Coronary artery (tissue), 2 donors: ENCODE results near the gene APAF1.
"Not testable (repeated sequence)": the region's sequence is repeated elsewhere in the genome, so short reads cannot be mapped to it uniquely, and the experiment has no call there.

ENCODE experiments used
- DNase-seq: peaks from one replicate; pipeline ENCODE4 v3.0.0-alpha.2; 2017; ENCODE audit warnings: low spot score
- H3K27ac ChIP-seq, 2 donors: fragments of 200-600 bp; sonication (generic); one replicate each; pipeline ENCODE4 v1.5.1; 2016 to 2019
- H3K4me3 ChIP-seq: fragments of 200-600 bp; sonication (generic); 2 replicates; pipeline ENCODE4 v1.5.1; 2016; ENCODE audit warnings: mild to moderate bottlenecking, moderate library complexity
- TF ChIP-seq, protein P1 (sequence below): fragments of 200-600 bp; sonication (generic); IDR thresholded peaks from one replicate; pipeline ENCODE4 v1.5.1; 2019; ENCODE audit warnings: antibody characterized with exemption

Gene APAF1, protein sequence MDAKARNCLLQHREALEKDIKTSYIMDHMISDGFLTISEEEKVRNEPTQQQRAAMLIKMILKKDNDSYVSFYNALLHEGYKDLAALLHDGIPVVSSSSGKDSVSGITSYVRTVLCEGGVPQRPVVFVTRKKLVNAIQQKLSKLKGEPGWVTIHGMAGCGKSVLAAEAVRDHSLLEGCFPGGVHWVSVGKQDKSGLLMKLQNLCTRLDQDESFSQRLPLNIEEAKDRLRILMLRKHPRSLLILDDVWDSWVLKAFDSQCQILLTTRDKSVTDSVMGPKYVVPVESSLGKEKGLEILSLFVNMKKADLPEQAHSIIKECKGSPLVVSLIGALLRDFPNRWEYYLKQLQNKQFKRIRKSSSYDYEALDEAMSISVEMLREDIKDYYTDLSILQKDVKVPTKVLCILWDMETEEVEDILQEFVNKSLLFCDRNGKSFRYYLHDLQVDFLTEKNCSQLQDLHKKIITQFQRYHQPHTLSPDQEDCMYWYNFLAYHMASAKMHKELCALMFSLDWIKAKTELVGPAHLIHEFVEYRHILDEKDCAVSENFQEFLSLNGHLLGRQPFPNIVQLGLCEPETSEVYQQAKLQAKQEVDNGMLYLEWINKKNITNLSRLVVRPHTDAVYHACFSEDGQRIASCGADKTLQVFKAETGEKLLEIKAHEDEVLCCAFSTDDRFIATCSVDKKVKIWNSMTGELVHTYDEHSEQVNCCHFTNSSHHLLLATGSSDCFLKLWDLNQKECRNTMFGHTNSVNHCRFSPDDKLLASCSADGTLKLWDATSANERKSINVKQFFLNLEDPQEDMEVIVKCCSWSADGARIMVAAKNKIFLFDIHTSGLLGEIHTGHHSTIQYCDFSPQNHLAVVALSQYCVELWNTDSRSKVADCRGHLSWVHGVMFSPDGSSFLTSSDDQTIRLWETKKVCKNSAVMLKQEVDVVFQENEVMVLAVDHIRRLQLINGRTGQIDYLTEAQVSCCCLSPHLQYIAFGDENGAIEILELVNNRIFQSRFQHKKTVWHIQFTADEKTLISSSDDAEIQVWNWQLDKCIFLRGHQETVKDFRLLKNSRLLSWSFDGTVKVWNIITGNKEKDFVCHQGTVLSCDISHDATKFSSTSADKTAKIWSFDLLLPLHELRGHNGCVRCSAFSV (N-terminal part only)

DNA sequence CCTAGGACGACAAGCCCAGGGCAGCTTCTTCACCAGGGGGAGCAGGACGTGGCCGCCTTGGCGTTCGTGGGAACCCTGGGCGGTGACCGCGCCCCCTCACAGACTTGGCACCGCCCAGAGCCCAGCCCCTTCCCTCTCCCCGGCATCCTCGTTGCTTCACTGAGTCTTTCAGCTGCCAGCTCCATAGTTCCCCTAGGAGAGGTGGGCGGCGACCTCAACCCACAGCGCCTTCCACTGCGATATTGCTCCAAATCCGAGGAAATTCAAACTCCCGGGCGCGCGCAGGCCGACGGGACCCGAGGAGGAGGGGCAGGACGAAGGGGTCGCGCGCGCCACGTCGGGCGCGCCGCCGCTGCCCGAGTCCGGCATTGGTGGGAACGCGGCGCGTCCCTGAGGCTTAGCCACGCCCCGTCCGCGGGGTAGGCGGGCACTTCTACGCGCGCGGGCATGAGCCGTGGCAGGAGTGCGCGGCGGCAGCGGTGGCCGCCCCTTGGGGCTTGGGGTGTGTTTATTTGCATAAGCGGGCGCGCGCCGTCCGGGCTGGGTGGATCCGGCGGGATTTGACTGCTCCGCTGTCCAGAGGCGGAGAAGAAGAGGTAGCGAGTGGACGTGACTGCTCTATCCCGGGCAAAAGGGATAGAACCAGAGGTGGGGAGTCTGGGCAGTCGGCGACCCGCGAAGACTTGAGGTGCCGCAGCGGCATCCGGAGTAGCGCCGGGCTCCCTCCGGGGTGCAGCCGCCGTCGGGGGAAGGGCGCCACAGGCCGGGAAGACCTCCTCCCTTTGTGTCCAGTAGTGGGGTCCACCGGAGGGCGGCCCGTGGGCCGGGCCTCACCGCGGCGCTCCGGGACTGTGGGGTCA is at the start of gene APAF1, which contains the start of gene IKBIP:
APAF1 (plus strand) TSS at position 579 of the 860 bp plus-strand sequence. CDS start 3,070 bp downstream, outside the sequence.
IKBIP (minus strand) TSS at position 77 of the 860 bp plus-strand sequence. CDS start 87 bp downstream, outside the sequence.
- H3K27ac ChIP-seq = peak within 1 kb of the TSS; percentile 81 to 88
- peak; percentile 97 for DNase-seq
- TF ChIP-seq, protein P1, sequence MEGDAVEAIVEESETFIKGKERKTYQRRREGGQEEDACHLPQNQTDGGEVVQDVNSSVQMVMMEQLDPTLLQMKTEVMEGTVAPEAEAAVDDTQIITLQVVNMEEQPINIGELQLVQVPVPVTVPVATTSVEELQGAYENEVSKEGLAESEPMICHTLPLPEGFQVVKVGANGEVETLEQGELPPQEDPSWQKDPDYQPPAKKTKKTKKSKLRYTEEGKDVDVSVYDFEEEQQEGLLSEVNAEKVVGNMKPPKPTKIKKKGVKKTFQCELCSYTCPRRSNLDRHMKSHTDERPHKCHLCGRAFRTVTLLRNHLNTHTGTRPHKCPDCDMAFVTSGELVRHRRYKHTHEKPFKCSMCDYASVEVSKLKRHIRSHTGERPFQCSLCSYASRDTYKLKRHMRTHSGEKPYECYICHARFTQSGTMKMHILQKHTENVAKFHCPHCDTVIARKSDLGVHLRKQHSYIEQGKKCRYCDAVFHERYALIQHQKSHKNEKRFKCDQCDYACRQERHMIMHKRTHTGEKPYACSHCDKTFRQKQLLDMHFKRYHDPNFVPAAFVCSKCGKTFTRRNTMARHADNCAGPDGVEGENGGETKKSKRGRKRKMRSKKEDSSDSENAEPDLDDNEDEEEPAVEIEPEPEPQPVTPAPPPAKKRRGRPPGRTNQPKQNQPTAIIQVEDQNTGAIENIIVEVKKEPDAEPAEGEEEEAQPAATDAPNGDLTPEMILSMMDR = no peak
- H3K4me3 ChIP-seq = peak within 1 kb of the TSS; percentile 78

DNA sequence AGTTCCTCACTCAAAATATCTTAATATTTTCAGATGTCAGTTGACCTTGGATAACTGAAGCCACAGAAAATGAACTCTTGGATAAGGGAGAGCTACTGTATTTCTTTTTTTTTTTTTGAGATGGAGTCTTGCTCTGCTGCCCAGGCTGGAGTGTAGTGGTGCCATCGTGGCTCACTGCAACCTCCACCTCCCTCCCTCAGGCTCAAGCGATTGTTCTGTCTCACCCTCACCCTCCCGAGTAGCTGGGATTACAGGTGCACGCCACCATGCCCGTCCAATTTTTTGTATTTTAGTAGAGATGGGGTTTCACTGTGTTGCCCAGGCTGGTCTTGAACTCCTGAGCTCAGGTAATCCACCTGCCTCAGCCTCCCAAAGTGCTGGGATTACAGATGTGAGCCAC is 47.8 kb upstream of the APAF1 start:
- H3K27ac ChIP-seq, DNase-seq, H3K4me3 ChIP-seq: not testable (repeated sequence)

DNA sequence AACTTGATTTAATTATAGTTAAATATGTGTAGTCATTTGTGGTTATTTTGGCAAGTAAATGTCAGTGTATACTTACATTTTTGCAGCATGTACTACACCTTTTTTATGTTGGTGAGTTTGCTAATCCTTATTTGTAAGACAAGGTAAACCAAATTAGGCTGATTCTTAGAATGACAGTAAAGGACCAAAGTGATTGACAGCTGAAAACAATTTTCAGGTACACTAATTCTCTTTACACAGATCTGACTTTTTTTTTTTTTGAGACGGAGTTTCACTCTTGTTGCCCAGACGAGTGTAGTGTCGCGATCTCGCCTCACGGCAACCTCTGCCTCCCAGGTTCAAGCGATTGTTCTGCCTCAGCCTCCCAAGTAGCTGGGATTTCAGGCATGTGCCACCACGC is 43.2 kb upstream of the APAF1 start:
- TF ChIP-seq, protein P1 = no peak
- H3K4me3 ChIP-seq = no peak overlapping the region
- DNase-seq = no peak
- H3K27ac ChIP-seq = no peak overlapping the region

GRCh38 chr12:98606359-98606988 is 38.6 kb upstream of the APAF1 start:
- no peak for DNase-seq
- TF ChIP-seq, protein P1 = no peak
- no peak overlapping the region for H3K27ac ChIP-seq
- H3K4me3 ChIP-seq = no peak overlapping the region

- TF ChIP-seq, protein P1 = no peak
- no peak for DNase-seq
- no peak overlapping the region for H3K27ac ChIP-seq
- H3K4me3 ChIP-seq = no peak overlapping the region
Observed at GRCh38 chr12:98610596-98610995, 34.5 kb upstream of the APAF1 start.

GRCh38 chr12:98612696-98613334 is 32.3 kb upstream of the APAF1 start:
- DNase-seq = no peak
- TF ChIP-seq, protein P1 = no peak
- Histone ChIP-seq H3K27ac (no peak overlapping the region), H3K4me3 (no peak overlapping the region)
